NCI-H510A treated with DMSO at 0.1 percent for 48 hours (cell line): Measurements from ENCODE around the gene NSUN4.

ENCODE experiments used
- DNase-seq: peaks from one replicate; lab custom pipeline; 2025; lab: John Stamatoyannopoulos, UW

The NSUN4 gene

GRCh38 chr1:46406881-46407608, 66.4 kb downstream of the NSUN4 start:
- no peak for DNase-seq

- no peak for DNase-seq
These were observed 67.0 kb downstream of the NSUN4 start for GRCh38 chr1:46407636-46408035.

GRCh38 chr1:46408356-46409062, 67.9 kb downstream of the NSUN4 start:
- DNase-seq: no peak

- DNase-seq: no peak
These were observed 68.4 kb downstream of the NSUN4 start for GRCh38 chr1:46409063-46409372.

- DNase-seq: no peak
These were observed 69.8 kb downstream of the NSUN4 start for GRCh38 chr1:46410156-46411009.

GRCh38 chr1:46411010-46411405, 70.4 kb downstream of the NSUN4 start:
- no peak for DNase-seq
